ENCODE data around the gene EFEMP2. TPM values are rescaled to one million over a fixed set of nuclear protein-coding genes. Genes with fewer than 3 reads are reported as not detected.

Gene EFEMP2
- total and polyA plus RNA-seq, 10 of the 15 experiments (the other 5 are each of a cell fraction or from before 2014, with no cell fraction given): 0.24 to 13.2 (median 1.3) TPM; not detected in 1

GRCh38 chr11:65822776-65823528, 49.6 kb downstream of the EFEMP2 start:
- Histone ChIP-seq H4K20me1 (ENCODE audit: control insufficient read depth, insufficient read depth) (no peaks in the 10 kb centered on the region), H3K36me3 (ENCODE audit: control insufficient read depth in 2 of 2, insufficient read depth in 2 of 2, low read length in 1 of 2) (no peaks in the 10 kb centered on the region), H3K4me2 (ENCODE audit: control insufficient read depth, insufficient read depth) (no peak overlapping the region), H3K9ac (ENCODE audit: control insufficient read depth, insufficient read depth, low read length) (no peak overlapping the region), H3K79me2 (ENCODE audit: control insufficient read depth, insufficient read depth, low read length) (no peaks in the 10 kb centered on the region), H2AFZ (ENCODE audit: control insufficient read depth, low read depth, low read length) (no peak overlapping the region), H3K4me1 (ENCODE audit: control insufficient read depth, insufficient read depth, low read length) (no peaks in the 10 kb centered on the region; the same call in 1 of the 2 replicates), H3K9me3 (replicated peaks; ENCODE audit: control insufficient read depth, insufficient read depth, low read length) (no peaks in the 10 kb centered on the region), H3K4me3 (no peak overlapping the region), H3K27ac (ENCODE audit: control insufficient read depth, insufficient read depth) (no peak overlapping the region), H3K27me3 (replicated peaks in 1 of 2; ENCODE audit: control insufficient read depth in 2 of 2, insufficient read depth in 2 of 2, low read length in 1 of 2) (no peaks in the 10 kb centered on the region)
- TF ChIP-seq E4F1 (IDR thresholded peaks at IDR 0.05; ENCODE audit: borderline replicate concordance, partially characterized antibody): no peak
- TF ChIP-seq ZSCAN29 (IDR thresholded peaks at IDR 0.05): no peak
- no peak for TF ChIP-seq BHLHE40 (IDR thresholded peaks at IDR 0.05; ENCODE audit: borderline replicate concordance in 1 of 2, low read depth in 2 of 2, low read length in 1 of 2)
- CTCF ChIA-PET: interaction anchor here (0.8 to 2.6 kb wide), 7 partner anchors 18 to 166 kb away, joined by 3 to 17 read pairs (median 4); partner anchors contain the start of gene AP5B1
- SMC1A ChIA-PET (ENCODE audit: uncharacterized antibody, unreplicated experiment): interaction anchor here (1.0 to 1.5 kb wide), 5 partner anchors 9 to 165 kb away, joined by 3 to 5 read pairs (median 3); partner anchors contain the start of gene KAT5
- no TSS peak for BruUV-seq (replicated peaks)
- POLR2A ChIA-PET: interaction anchor here (0.6 to 1.0 kb wide), 4 partner anchors 9 to 67 kb away, joined by 3 to 5 read pairs (median 4); partner anchors contain the start of gene CCDC85B
- intact Hi-C loops (cut with micrococcal nuclease; ENCODE audit: unreplicated experiment) (no loop called here), in situ Hi-C loops (cut with MboI) (loop anchor here (5.0 kb wide), 2 partner anchors 46 to 111 kb away; partner anchors contain the start of gene KAT5)
- RAD21 ChIA-PET (ENCODE audit: unreplicated experiment): interaction anchor here (0.5 to 1.1 kb wide), 2 partner anchors 62 to 86 kb away, joined by 3 to 4 read pairs; no protein-coding TSS in a partner anchor
- DNase-seq (ENCODE audit: low read depth, low spot score): no peak
- WGBS (ENCODE audit: insufficient coverage, insufficient replicate concordance, low lambda C conversion rate, missing lambda C conversion rate): 46% methylated on average over 15 of the region's 15 CpGs
- no peak for ATAC-seq
- FAIRE-seq: no peak

Data from GM12878 (cell line).